Erythroblast (primary cell): ENCODE data around the gene IGSF3.
"Not testable (repeated sequence)": the region's sequence is repeated elsewhere in the genome, so short reads cannot be mapped to it uniquely, and the experiment has no call there.

ENCODE experiments used
- DNase-seq, 2 experiments: peaks; one replicate each; lab custom pipeline; 2025; lab: John Stamatoyannopoulos, UW
- GATA1 ChIP-seq: IDR thresholded peaks from 2 replicates; pipeline ENCODE4 v1.6.1; 2011; ENCODE audit warnings: low read depth, mild to moderate bottlenecking, control low read depth, low read length, moderate library complexity
- POLR2A ChIP-seq: IDR thresholded peaks from 2 replicates; pipeline ENCODE4 v1.6.1; 2011; ENCODE audit warnings: mild to moderate bottlenecking, low read length

IGSF3 gene

GRCh38 chr1:116631996-116632925 is 35.3 kb downstream of the IGSF3 start:
- DNase-seq: peak; percentile 13 to 67

GRCh38 chr1:116631554-116631953 is 36.0 kb downstream of the IGSF3 start:
- DNase-seq: not testable (repeated sequence)

- not testable (repeated sequence) for DNase-seq
Measured at GRCh38 chr1:116630057-116630456, 37.5 kb downstream of the IGSF3 start.

GRCh38 chr1:116629441-116629840 is 38.1 kb downstream of the IGSF3 start:
- not testable (repeated sequence) for DNase-seq

- TF ChIP-seq GATA1: no peak
- DNase-seq: no peak
Measured at GRCh38 chr1:116628448-116628847, 39.1 kb downstream of the IGSF3 start.

GRCh38 chr1:116627357-116627756 is 40.2 kb downstream of the IGSF3 start:
- not testable (repeated sequence) for DNase-seq

GRCh38 chr1:116626915-116627314 is 40.6 kb downstream of the IGSF3 start:
- peak; percentile 19 to 49 for DNase-seq

GRCh38 chr1:116625155-116625554 is 42.4 kb downstream of the IGSF3 start:
- DNase-seq: not testable (repeated sequence)

GRCh38 chr1:116624040-116624439 is 43.5 kb downstream of the IGSF3 start:
- TF ChIP-seq GATA1 (no peak), POLR2A (no peak)
- no peak for DNase-seq

DNA sequence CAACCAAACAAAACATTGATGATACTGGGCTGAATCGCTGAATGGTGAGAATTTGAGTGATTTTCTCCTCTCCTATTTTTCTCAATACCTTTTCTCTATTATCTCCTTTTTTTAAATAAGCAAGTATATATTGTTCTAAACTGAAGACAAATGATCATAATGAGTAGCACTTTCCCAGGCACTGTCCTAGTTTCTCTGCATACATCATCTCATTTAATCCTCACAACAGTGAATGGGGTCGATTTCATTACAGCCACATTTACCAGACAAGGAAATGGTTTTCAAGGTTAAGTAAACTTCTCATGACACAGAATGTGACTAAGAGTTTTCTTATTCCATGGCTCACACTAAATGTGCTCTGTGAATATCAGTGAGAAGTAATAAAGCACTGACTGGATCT is 45.0 kb downstream of the IGSF3 start:
- DNase-seq: not testable (repeated sequence)

GRCh38 chr1:116621756-116622155 is 45.8 kb downstream of the IGSF3 start:
- peak in 1 of 2 experiments; percentile 15 for DNase-seq

DNA sequence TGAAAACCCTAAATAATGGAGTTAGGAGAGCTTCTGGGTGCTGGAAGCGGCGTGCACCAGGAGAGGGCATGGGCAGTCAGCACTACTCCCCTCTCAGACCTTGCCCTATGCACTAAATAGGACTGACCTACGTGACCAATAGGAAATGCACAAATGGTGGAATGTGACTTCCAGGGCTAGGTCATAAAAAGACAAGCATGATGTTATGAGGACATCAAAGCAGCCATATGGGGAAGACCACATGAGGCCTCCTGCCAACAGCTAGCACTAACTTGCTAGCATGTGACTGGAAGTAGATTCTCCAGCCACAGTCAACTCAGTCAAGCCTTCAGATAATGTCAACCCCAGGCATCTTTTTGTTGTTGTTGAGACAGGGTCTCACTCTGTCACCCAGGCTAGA is 47.1 kb downstream of the IGSF3 start:
- not testable (repeated sequence) for DNase-seq

DNA sequence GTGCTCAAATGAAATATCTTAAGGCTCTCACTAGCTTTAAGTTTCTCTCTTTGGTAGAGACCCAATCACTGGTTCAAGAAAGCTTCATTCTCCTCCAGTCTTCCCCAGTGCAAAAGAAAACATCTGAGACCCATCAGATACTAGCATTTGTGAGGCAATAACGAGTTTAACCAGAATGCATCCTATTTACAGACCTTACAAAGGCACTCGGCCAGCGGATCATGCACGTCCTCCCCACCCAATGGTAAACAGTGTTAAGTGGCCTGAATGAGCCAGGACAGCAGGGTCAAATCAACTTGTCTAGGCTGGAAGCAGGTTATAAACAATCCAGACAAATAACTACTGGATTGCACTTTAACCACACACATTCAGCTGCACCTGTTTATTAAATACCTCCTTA is 48.4 kb downstream of the IGSF3 start:
- not testable (repeated sequence) for DNase-seq

GRCh38 chr1:116617808-116618207 is 49.7 kb downstream of the IGSF3 start:
- DNase-seq: peak; percentile 60 to 71

DNA sequence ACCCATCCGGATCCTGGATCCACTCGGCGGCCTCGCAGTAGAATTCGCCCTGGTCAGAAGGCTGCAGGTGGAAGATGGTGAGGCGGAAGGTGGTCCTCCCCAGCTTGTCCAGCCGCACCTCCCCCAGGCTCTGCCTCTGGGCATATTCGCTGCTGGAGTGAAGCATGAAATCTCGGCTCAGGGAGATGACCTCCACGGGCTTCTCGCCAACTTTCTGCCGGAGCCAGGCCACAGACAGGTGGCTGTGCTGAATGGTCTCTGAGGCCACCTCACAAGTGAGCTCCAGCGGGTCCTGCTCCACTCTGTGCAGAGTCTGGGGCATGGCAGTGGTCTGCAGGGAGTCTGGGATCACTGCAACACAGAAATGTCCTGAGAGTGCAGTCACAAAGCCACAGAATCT is 53.7 kb downstream of the IGSF3 start:
- not testable (repeated sequence) for DNase-seq

DNA sequence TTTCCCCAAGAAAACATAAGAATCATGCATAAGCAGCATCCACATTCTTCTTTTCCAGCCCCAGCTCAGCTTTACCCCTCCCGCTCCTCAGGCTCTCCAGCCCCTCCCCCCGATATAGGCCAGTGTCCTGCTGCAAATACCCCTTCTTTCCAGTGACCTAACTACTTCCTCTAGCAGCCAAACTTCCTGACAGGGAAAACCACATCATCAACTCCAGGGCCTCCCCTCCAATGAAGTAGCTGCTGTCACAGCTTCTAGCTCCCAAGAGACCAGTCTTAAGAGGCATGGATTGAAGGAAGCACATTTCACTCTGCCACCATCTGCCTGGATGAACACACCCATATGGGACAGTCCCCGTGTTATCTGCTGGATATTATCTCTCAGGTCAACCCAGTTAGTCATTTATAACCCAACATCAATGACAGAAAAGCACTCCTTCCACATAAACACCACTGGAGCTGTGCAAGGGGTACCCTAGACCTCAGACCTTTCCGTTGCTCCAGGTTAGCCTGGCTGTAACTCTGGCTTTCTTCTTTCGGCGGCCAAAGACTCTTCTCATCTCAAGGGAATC is 57.6 kb downstream of the IGSF3 start:
- DNase-seq: not testable (repeated sequence)

- DNase-seq: not testable (repeated sequence)
Measured at GRCh38 chr1:116608841-116609240, 58.7 kb downstream of the IGSF3 start.

DNA sequence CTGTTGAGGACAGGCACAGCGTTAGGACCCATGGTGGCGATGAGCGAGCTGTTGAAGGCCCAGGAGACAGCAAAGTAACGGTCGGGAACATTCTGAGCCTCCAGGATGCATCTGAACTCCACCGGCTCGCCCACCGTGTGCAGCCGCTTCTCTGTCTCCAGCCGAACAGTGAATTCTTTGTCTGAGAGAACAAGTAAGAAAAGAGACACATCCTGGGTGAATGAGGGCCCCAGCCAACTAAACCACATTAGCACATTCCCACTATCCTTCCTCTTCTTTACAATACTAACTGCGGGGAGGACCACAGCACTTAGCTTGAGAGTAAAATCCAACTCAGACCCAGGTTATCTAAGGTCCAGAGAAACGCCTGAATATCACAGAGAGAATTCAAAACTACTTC is 59.4 kb downstream of the IGSF3 start:
- DNase-seq: not testable (repeated sequence)

DNA sequence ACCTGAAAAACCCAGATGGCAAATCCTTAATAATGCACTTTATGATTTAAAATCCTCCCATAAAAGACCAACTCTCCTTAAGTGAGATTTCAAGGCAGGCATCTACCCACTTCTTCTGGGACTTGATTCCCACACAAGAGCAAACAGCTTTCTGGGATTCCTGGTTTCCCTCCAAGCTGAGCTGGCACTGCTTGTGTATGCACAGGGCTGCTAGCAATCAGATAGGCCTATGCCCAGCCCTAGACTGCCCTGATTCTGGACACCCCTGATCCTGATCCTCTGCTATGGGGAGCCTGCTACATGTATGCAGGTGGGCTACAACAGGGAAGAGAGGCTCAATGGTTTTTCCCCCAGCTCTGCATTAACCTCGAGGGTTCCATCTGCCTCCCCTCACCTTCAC is 60.1 kb downstream of the IGSF3 start:
- DNase-seq: not testable (repeated sequence)

- not testable (repeated sequence) for DNase-seq
Measured at GRCh38 chr1:116606067-116606466, 61.5 kb downstream of the IGSF3 start.
